ENCODE data around the gene GABRD. TPM values are rescaled to one million over a fixed set of nuclear protein-coding genes. Genes with fewer than 3 reads are reported as not detected.
"Not testable (repeated sequence)": the region's sequence is repeated elsewhere in the genome, so short reads cannot be mapped to it uniquely, and the experiment has no call there.

The GABRD gene
- total and polyA plus RNA-seq, 7 donors = 0.05 to 0.66 (median 0.35) TPM; not detected in 3

DNA sequence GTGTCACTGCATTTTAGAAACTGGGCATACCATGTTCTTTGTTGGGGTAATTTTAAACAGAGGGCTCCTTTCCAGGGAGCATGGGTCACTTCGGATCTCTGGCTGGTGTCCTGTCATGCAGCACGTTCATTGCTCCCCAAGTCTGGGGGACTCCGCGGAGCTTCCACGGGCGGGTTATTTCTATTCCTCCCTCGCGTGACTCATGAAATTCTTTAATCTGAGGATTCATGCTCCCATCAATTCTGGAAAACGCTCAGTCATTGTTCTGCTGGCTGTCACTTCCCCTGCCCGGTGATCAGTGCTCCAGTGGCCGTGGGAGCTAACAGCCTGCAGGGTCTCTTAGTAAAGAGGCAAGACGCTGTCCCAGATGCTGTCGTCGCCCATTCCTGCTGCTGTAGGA, 43.6 kb upstream of the GABRD start:
- TF ChIP-seq, protein P1, sequence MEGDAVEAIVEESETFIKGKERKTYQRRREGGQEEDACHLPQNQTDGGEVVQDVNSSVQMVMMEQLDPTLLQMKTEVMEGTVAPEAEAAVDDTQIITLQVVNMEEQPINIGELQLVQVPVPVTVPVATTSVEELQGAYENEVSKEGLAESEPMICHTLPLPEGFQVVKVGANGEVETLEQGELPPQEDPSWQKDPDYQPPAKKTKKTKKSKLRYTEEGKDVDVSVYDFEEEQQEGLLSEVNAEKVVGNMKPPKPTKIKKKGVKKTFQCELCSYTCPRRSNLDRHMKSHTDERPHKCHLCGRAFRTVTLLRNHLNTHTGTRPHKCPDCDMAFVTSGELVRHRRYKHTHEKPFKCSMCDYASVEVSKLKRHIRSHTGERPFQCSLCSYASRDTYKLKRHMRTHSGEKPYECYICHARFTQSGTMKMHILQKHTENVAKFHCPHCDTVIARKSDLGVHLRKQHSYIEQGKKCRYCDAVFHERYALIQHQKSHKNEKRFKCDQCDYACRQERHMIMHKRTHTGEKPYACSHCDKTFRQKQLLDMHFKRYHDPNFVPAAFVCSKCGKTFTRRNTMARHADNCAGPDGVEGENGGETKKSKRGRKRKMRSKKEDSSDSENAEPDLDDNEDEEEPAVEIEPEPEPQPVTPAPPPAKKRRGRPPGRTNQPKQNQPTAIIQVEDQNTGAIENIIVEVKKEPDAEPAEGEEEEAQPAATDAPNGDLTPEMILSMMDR (IDR thresholded peaks at IDR 0.05) = no peak
- DNase-seq = no peak
- ATAC-seq = no peak
- intact Hi-C loops (cut with DNase I) = no loop called here
- Histone ChIP-seq H3K36me3 (ENCODE audit: insufficient read depth in 1 of 2, low read depth in 1 of 2) (no peaks in the 10 kb centered on the region), H3K27me3 (ENCODE audit: insufficient read depth in 3 of 3, low read length in 2 of 3) (peaks cover 0 to 42% (median 9%) of the 10 kb centered on the region in 3 donors), H3K27ac (no peak overlapping the region), H3K9me3 (no peaks in the 10 kb centered on the region), H3K4me1 (no peaks in the 10 kb centered on the region), H3K4me3 (no peak overlapping the region)
- WGBS, 3 donors = 64 to 72% (median 70%) methylated on average over 14 of the region's 14 CpGs

DNA sequence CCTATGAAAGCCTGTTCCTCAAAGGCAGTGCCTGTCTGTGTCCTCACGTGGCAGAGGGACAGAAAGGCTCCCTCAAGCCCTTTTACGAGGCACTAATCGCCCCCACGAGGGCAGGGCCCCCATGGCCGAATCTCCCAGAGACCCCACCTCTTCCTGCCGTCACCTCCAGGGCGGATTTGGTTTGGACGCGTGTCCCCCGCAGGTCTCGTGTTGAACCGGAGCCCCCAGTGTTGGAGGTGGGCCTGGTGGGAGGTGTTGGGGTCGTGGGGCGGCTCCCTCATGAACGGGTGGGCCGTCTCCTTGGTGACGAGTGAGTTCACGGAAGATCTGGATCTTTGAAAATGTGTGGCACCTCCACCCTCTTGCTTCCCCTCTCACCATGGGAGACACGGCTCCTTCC, 43.1 kb upstream of the GABRD start:
- DNase-seq = no peak
- TF ChIP-seq, protein P1 (IDR thresholded peaks at IDR 0.05) = no peak
- Histone ChIP-seq H3K27me3 (ENCODE audit: insufficient read depth in 3 of 3, low read length in 2 of 3) (peaks cover 0 to 42% (median 9%) of the 10 kb centered on the region in 3 donors), H3K27ac (no peak overlapping the region), H3K9me3 (no peaks in the 10 kb centered on the region), H3K4me1 (no peaks in the 10 kb centered on the region), H3K4me3 (no peak overlapping the region), H3K36me3 (ENCODE audit: insufficient read depth in 1 of 2, low read depth in 1 of 2) (no peaks in the 10 kb centered on the region)
- intact Hi-C loops (cut with DNase I) = no loop called here
- no peak for ATAC-seq
- 70 to 72% (median 71%) methylated on average over 19 of the region's 19 CpGs for WGBS, 3 donors

DNA sequence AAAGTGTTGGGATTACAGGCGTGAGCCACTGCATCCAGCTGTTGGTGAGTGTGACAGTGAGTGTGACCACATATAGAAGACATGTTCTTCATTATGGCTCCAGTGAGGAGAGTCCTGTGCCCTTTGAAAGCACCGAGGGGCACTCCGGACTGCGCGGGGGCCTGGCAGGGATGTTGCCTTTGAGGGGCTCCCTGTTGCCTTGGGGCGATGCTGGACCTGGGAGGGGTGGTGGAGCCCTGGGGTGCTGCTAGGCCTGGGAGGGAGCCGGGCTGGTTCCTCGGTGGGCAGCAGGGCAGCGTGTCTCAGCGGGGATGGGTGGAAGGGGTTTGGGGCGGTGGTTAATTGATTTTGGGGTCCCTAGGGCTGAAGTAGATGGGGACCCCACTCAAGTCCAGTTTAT, 41.0 kb upstream of the GABRD start:
- Histone ChIP-seq H3K27ac (no peak overlapping the region), H3K4me1 (no peaks in the 10 kb centered on the region), H3K36me3 (ENCODE audit: insufficient read depth in 1 of 2, low read depth in 1 of 2) (no peaks in the 10 kb centered on the region), H3K27me3 (ENCODE audit: insufficient read depth in 3 of 3, low read length in 2 of 3) (peaks cover 0 to 26% (median 9%) of the 10 kb centered on the region in 3 donors), H3K4me3 (no peak overlapping the region), H3K9me3 (no peaks in the 10 kb centered on the region)
- WGBS, 3 donors = 66 to 86% (median 82%) methylated on average over 11 of the region's 11 CpGs
- TF ChIP-seq, protein P1 (IDR thresholded peaks at IDR 0.05) = no peak
- no peak for ATAC-seq
- no peak for DNase-seq
- intact Hi-C loops (cut with DNase I) = no loop called here

DNA sequence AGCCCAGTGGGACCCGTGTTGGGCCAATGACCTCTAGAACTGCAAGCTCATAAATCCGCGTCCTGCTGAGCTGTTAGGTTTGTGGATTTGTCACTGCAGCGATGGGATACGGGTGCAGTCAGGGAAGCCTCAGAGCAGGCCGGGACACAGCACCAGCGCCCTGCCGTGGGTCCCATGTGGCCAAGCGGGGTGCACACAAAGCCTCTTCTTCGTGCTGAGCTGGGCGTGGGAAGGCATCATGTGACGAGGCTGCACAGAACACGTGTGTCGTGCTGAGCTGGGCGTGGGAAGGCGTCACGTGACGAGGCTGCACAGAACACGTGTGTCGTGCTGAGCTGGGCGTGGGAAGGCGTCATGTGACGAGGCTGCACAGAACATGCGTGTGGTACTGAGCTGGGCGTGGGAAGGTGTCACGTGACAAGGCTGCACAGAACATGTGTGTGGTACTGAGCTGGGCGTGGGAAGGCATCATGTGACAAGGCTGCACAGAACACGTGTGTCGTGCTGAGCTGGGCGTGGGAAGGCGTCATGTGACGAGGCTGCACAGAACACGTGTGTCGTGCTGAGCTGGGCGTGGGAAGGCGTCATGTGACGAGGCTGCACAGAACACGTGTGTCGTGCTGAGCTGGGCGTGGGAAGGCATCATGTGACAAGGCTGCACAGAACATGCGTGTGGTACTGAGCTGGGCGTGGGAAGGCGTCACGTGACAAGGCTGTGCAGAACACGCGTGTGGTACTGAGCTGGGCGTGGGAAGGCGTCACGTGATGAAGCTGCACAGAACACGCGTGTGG, 40.3 kb upstream of the GABRD start:
- ATAC-seq; H3K4me3 ChIP-seq; intact Hi-C loops (cut with DNase I); H3K36me3 ChIP-seq (ENCODE audit: insufficient read depth in 1 of 2, low read depth in 1 of 2); H3K4me1 ChIP-seq; H3K27ac ChIP-seq; H3K9me3 ChIP-seq; DNase-seq: not testable (repeated sequence)
- 90 to 91% (median 90%) methylated on average over 45 to 49 of the region's 51 CpGs for WGBS, 3 donors
- H3K27me3 ChIP-seq (ENCODE audit: insufficient read depth in 3 of 3, low read length in 2 of 3) = peaks cover 0 to 20% (median 9%) of the 10 kb centered on the region in 3 donors

DNA sequence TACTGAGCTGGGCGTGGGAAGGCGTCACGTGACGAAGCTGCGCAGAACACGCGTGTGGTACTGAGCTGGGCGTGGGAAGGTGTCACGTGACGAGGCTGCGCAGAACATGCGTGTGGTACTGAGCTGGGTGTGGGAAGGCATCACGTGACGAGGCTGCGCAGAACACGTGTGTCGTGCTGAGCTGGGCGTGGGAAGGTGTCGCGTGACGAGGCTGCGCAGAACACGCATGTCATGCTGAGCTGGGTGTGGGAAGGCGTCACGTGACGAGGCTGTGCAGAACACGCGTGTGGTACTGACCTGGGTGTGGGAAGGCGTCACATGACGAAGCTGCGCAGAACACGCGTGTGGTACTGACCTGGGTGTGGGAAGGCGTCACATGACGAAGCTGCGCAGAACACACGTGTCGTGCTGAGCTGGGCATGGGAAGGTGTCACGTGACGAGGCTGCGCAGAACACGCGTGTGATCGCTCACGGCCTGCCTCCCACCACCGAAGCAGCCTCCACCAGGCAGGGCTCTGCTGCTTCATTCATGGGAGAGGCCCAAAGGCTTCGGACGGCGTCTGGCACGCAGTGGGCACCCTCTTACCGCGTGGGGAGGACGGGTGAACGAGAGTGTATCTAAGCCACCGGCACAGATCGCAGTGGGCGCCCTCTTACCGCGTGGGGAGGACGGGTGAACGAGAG, 39.5 kb upstream of the GABRD start:
- H3K4me1 ChIP-seq = no peaks in the 10 kb centered on the region
- H3K9me3 ChIP-seq = no peaks in the 10 kb centered on the region
- DNase-seq (no peak), ATAC-seq (no peak)
- no peak overlapping the region for H3K27ac ChIP-seq
- H3K36me3 ChIP-seq (ENCODE audit: insufficient read depth in 1 of 2, low read depth in 1 of 2) = no peaks in the 10 kb centered on the region
- intact Hi-C loops (cut with DNase I) = no loop called here
- no peak overlapping the region for H3K4me3 ChIP-seq
- TF ChIP-seq, protein P1 (IDR thresholded peaks at IDR 0.05) = no peak
- WGBS, 3 donors = 94 to 96% (median 95%) methylated on average over 52 to 61 of the region's 61 CpGs
- peaks cover 0 to 14% (median 5%) of the 10 kb centered on the region in 3 donors for H3K27me3 ChIP-seq (ENCODE audit: insufficient read depth in 3 of 3, low read length in 2 of 3)
